ENCODE measurements around the gene TRPM2.

GRCh38 chr21:44440241-44441040 lies 87.0 kb downstream of the TRPM2 start:
- no peak for TF ChIP-seq POLR2A (IDR thresholded peaks at IDR 0.05; ENCODE audit: low read depth, low read length)
- TF ChIP-seq POLR2AphosphoS5 (IDR thresholded peaks at IDR 0.05; ENCODE audit: low read depth, low read length) = no peak
